ENCODE results near the gene USH2A.

The USH2A gene

GRCh38 chr1:216281757-216282156 is 141.5 kb downstream of the USH2A start:
- CTCF ChIA-PET = no interaction called here

More at GRCh38 chr1:216281757-216282156, 141.5 kb downstream of the USH2A start:
- Histone ChIP-seq H3K36me3 (ENCODE audit: control insufficient read depth in 2 of 2, insufficient read depth in 1 of 2, low read length in 2 of 2) (no peaks in the 10 kb centered on the region), H3K27ac (ENCODE audit: extremely low read depth, low read depth, low read length) (no peak overlapping the region), H3K4me1 (ENCODE audit: control insufficient read depth, insufficient read depth, low read length) (no peaks in the 10 kb centered on the region), H3K4me3 (ENCODE audit: low read depth, low read length) (no peak overlapping the region), H3K9me3 (ENCODE audit: control insufficient read depth, insufficient read depth, low read depth, low read length) (no peaks in the 10 kb centered on the region)
- POLR2A ChIA-PET = no interaction called here
- TF ChIP-seq ZBTB48 (tag by site-specific recombination; IDR thresholded peaks at IDR 0.05) (no peak), PRDM6 (tag by site-specific recombination; IDR thresholded peaks at IDR 0.05) (no peak), ZBTB11 (tag by site-specific recombination; conservative IDR thresholded peaks at IDR 0.05; ENCODE audit: low read depth) (no peak), RBAK (tag by site-specific recombination; IDR thresholded peaks at IDR 0.05) (no peak), ZFP69B (tag by site-specific recombination; IDR thresholded peaks at IDR 0.05) (no peak), ZSCAN23 (tag by site-specific recombination; IDR thresholded peaks at IDR 0.05) (no peak), ZNF362 (tag by site-specific recombination; IDR thresholded peaks at IDR 0.05) (no peak), BCL11B (tag by site-specific recombination; IDR thresholded peaks at IDR 0.05; ENCODE audit: low read depth) (no peak), ZNF391 (tag by site-specific recombination; IDR thresholded peaks at IDR 0.05; ENCODE audit: borderline replicate concordance, low read depth) (no peak), HOXD13 (CRISPR knock-in tag; IDR thresholded peaks at IDR 0.05; ENCODE audit: borderline replicate concordance) (no peak), ZBTB7A (tag by site-specific recombination; IDR thresholded peaks at IDR 0.05; ENCODE audit: low read depth) (no peak), ZNF416 (tag by site-specific recombination; IDR thresholded peaks at IDR 0.05) (no peak), ZNF221 (tag by site-specific recombination; IDR thresholded peaks at IDR 0.05; ENCODE audit: borderline replicate concordance) (no peak), ZNF501 (tag by site-specific recombination; IDR thresholded peaks at IDR 0.05) (no peak), ZNF148 (tag by site-specific recombination; IDR thresholded peaks at IDR 0.05; ENCODE audit: borderline replicate concordance) (no peak), ZNF510 (tag by site-specific recombination; IDR thresholded peaks at IDR 0.05; ENCODE audit: insufficient replicate concordance) (no peak), ZEB2 (tag by site-specific recombination; IDR thresholded peaks at IDR 0.05) (no peak), ZNF626 (tag by site-specific recombination; IDR thresholded peaks at IDR 0.05) (no peak), ZNF596 (tag by site-specific recombination; IDR thresholded peaks at IDR 0.05) (no peak), ZNF366 (tag by site-specific recombination; conservative IDR thresholded peaks at IDR 0.05) (no peak)

Data from HEK293 (cell line).